Large intestine (tissue), 3 donors: ENCODE results near the gene ZSWIM4. TPM values are rescaled to one million over a fixed set of nuclear protein-coding genes. Genes with fewer than 3 reads are reported as not detected.
"Not testable (repeated sequence)": the region's sequence is repeated elsewhere in the genome, so short reads cannot be mapped to it uniquely, and the experiment has no call there.

Experiments
- DNase-seq, 2 donors: peaks; one replicate each; pipeline versions ENCODE4 v3.0.0 to v3.0.0-alpha.2; 2013
- H3K27ac ChIP-seq: one replicate; pipeline ENCODE4 v1.5.1; 2013; ENCODE audit warnings: low read length
- H3K27me3 ChIP-seq: 2 replicates; pipeline ENCODE4 v1.6.1; 2013; ENCODE audit warnings: low read length; ENCODE audit not compliant: control insufficient read depth, insufficient read depth
- H3K36me3 ChIP-seq: 2 replicates; pipeline ENCODE4 v1.6.1; 2013; ENCODE audit warnings: low read length; ENCODE audit not compliant: control insufficient read depth, insufficient read depth
- H3K4me1 ChIP-seq: one replicate; pipeline ENCODE4 v1.6.1; 2013; ENCODE audit warnings: low read length; ENCODE audit not compliant: control insufficient read depth, insufficient read depth
- H3K4me3 ChIP-seq: one replicate; pipeline ENCODE4 v1.5.1; 2013; ENCODE audit warnings: low read length
- H3K9me3 ChIP-seq: one replicate; pipeline ENCODE4 v1.6.1; 2013; ENCODE audit warnings: mild to moderate bottlenecking, low read depth, low read length, moderate library complexity; ENCODE audit not compliant: control insufficient read depth
- WGBS: methylation state at CpG from one replicate; pipeline ENCODE4 v1.1.5; 2013; ENCODE audit warnings: low lambda C conversion rate; ENCODE audit not compliant: insufficient coverage; 5-methylcytosine and 5-hydroxymethylcytosine counted together
- polyA plus RNA-seq: library from polyadenylated mRNA; unstranded; fragments of 120-200 nt; gene quantifications from one replicate; pipeline ENCODE4 v1.2.1, GENCODE V29; 2013

ZSWIM4 gene
- polyA plus RNA-seq, 1 donor, result 3.7 TPM

GRCh38 chr19:13851734-13852114 is 56.5 kb downstream of the ZSWIM4 start:
- H3K9me3 ChIP-seq, H3K36me3 ChIP-seq, H3K27me3 ChIP-seq, DNase-seq, H3K4me3 ChIP-seq: not testable (repeated sequence)
- Histone ChIP-seq H3K4me1 (peaks cover 39% of the 10 kb centered on the region), H3K27ac (peak overlapping the region; percentile 84)
- WGBS, result no CpG with 5 or more reads among the region's 5 CpGs

- not testable (repeated sequence) for H3K4me3 ChIP-seq, H3K9me3 ChIP-seq, H3K27ac ChIP-seq, H3K27me3 ChIP-seq, H3K36me3 ChIP-seq, DNase-seq
- WGBS, result no CpG with 5 or more reads among the region's 12 CpGs
- H3K4me1 ChIP-seq, result peaks cover 38% of the 10 kb centered on the region
Measured at GRCh38 chr19:13852171-13852707, 57.0 kb downstream of the ZSWIM4 start.

- Histone ChIP-seq H3K27me3 (no peaks in the 10 kb centered on the region), H3K4me3 (no peak overlapping the region), H3K36me3 (no peaks in the 10 kb centered on the region), H3K27ac (peak overlapping the region; percentile 64), H3K4me1 (peaks cover 15% of the 10 kb centered on the region), H3K9me3 (peaks cover 2% of the 10 kb centered on the region)
- peak in 1 of 2 donors; percentile 50 for DNase-seq
- WGBS, result no CpG with 5 or more reads among the region's 2 CpGs
Measured at GRCh38 chr19:13856497-13856896, 61.3 kb downstream of the ZSWIM4 start.

GRCh38 chr19:13859361-13859880 is 64.2 kb downstream of the ZSWIM4 start:
- no peaks in the 10 kb centered on the region for H3K9me3 ChIP-seq

GRCh38 chr19:13860679-13861391 is 65.6 kb downstream of the ZSWIM4 start:
- Histone ChIP-seq H3K9me3 (no peaks in the 10 kb centered on the region), H3K27ac (peak overlapping the region; percentile 5), H3K27me3 (peaks cover 2% of the 10 kb centered on the region), H3K36me3 (no peaks in the 10 kb centered on the region), H3K4me1 (peaks cover 23% of the 10 kb centered on the region), H3K4me3 (no peak overlapping the region)
- no CpG with 5 or more reads among the region's 13 CpGs for WGBS
- no peak for DNase-seq

More at GRCh38 chr19:13859361-13859880, 64.2 kb downstream of the ZSWIM4 start:
- no peak overlapping the region for H3K4me3 ChIP-seq
- no peaks in the 10 kb centered on the region for H3K27me3 ChIP-seq
- no peak overlapping the region for H3K27ac ChIP-seq
- no CpG with 5 or more reads among the region's 3 CpGs for WGBS
- DNase-seq, result no peak
- peaks cover 19% of the 10 kb centered on the region for H3K4me1 ChIP-seq
- no peaks in the 10 kb centered on the region for H3K36me3 ChIP-seq

GRCh38 chr19:13861392-13861713 is 66.1 kb downstream of the ZSWIM4 start:
- no peaks in the 10 kb centered on the region for H3K9me3 ChIP-seq
- H3K4me1 ChIP-seq, result peaks cover 25% of the 10 kb centered on the region
- no peaks in the 10 kb centered on the region for H3K36me3 ChIP-seq
- no peak for DNase-seq
- peaks cover 6% of the 10 kb centered on the region for H3K27me3 ChIP-seq
- H3K27ac ChIP-seq, result peak overlapping the region; percentile 89
- WGBS, result no CpG with 5 or more reads among the region's 11 CpGs
- peak overlapping the region; percentile 60 for H3K4me3 ChIP-seq

- H3K4me1 ChIP-seq, result peaks cover 23% of the 10 kb centered on the region
- DNase-seq, result peak; percentile 93
- no peaks in the 10 kb centered on the region for H3K36me3 ChIP-seq
- peak overlapping the region; percentile 60 for H3K4me3 ChIP-seq
- no peaks in the 10 kb centered on the region for H3K9me3 ChIP-seq
- H3K27me3 ChIP-seq, result peaks cover 6% of the 10 kb centered on the region
- no CpG with 5 or more reads among the region's 27 CpGs for WGBS
- H3K27ac ChIP-seq, result peak overlapping the region; percentile 89
Measured at GRCh38 chr19:13861714-13862531, 66.7 kb downstream of the ZSWIM4 start.

GRCh38 chr19:13864046-13864666 is 68.9 kb downstream of the ZSWIM4 start:
- H3K4me1 ChIP-seq, result peaks cover 21% of the 10 kb centered on the region

GRCh38 chr19:13864667-13865570 is 69.7 kb downstream of the ZSWIM4 start:
- Histone ChIP-seq H3K4me3 (peak overlapping the region; percentile 52), H3K4me1 (peaks cover 21% of the 10 kb centered on the region), H3K9me3 (no peaks in the 10 kb centered on the region), H3K27ac (no peak overlapping the region), H3K27me3 (peaks cover 6% of the 10 kb centered on the region), H3K36me3 (no peaks in the 10 kb centered on the region)
- peak in 1 of 2 donors; percentile 70 for DNase-seq
- no CpG with 5 or more reads among the region's 113 CpGs for WGBS

More at GRCh38 chr19:13864046-13864666, 68.9 kb downstream of the ZSWIM4 start:
- H3K4me3 ChIP-seq, result peak overlapping the region; percentile 30
- no CpG with 5 or more reads among the region's 13 CpGs for WGBS
- no peak overlapping the region for H3K27ac ChIP-seq
- H3K27me3 ChIP-seq, result peaks cover 6% of the 10 kb centered on the region
- H3K36me3 ChIP-seq, result no peaks in the 10 kb centered on the region
- no peak for DNase-seq
- no peaks in the 10 kb centered on the region for H3K9me3 ChIP-seq
